OCI-LY7 (cell line): ENCODE measurements around the gene LRFN2. TPM values are rescaled to one million over a fixed set of nuclear protein-coding genes. Genes with fewer than 3 reads are reported as not detected.

Experiments
- BruUV-seq: library from RNA; stranded (reverse); fragments of 400-500 nt; replicated peaks from 2 replicates; lab custom pipeline; 2021; lab: Mats Ljungman, UMichigan
- CTCF ChIA-PET: fragments of 300-600 bp; sonication (Branson Sonifier 250); formaldehyde crosslinking; loops from one replicate; lab custom pipeline; 2022; ENCODE audit warnings: antibody characterized with exemption; ENCODE audit not compliant: unreplicated experiment; lab: Charles Lee
- POLR2A ChIA-PET: fragments of 300-600 bp; sonication (Branson Sonifier 250); formaldehyde crosslinking; loops from one replicate; lab custom pipeline; 2022; ENCODE audit warnings: antibody characterized with exemption; lab: Charles Lee
- DNase-seq: peaks from one replicate; pipeline ENCODE4 v3.0.0-alpha.2; 2015; ENCODE audit warnings: low spot score
- H2AFZ ChIP-seq: fragments of 200-600 bp; sonication (generic), shearing (Covaris generic); 2 replicates; pipeline ENCODE4 v1.6.1; 2014; ENCODE audit warnings: mild to moderate bottlenecking, antibody characterized with exemption, low read length, moderate library complexity
- H3K27ac ChIP-seq: fragments of 200-600 bp; sonication (generic); 2 replicates; pipeline ENCODE4 v1.5.1; 2014; ENCODE audit warnings: mixed run types, low read depth, mild to moderate bottlenecking, moderate library complexity, low read length, inconsistent platforms; ENCODE audit not compliant: poor library complexity, severe bottlenecking
- H3K36me3 ChIP-seq: fragments of 200-600 bp; sonication (generic); 2 replicates; pipeline ENCODE4 v1.6.1; 2014; ENCODE audit warnings: mild to moderate bottlenecking, antibody characterized with exemption, low read length, moderate library complexity, mixed read lengths; ENCODE audit not compliant: insufficient read depth
- H3K4me1 ChIP-seq: fragments of 200-600 bp; sonication (generic); 2 replicates; pipeline ENCODE4 v1.5.1; 2014; ENCODE audit warnings: mild to moderate bottlenecking, low read length; ENCODE audit not compliant: insufficient read depth, poor library complexity, severe bottlenecking
- H3K4me2 ChIP-seq: fragments of 200-600 bp; sonication (generic); 2 replicates; pipeline ENCODE4 v1.6.1; 2014; ENCODE audit warnings: mild to moderate bottlenecking, low read length
- H3K4me3 ChIP-seq: fragments of 200-600 bp; sonication (generic); 2 replicates; pipeline ENCODE4 v1.5.1; 2014; ENCODE audit warnings: mild to moderate bottlenecking, low read depth, low read length; ENCODE audit not compliant: poor library complexity, severe bottlenecking
- H3K79me2 ChIP-seq: fragments of 200-600 bp; sonication (generic); 2 replicates; pipeline ENCODE4 v1.6.1; 2016; ENCODE audit warnings: low read depth, mild to moderate bottlenecking, low read length, moderate library complexity, mixed read lengths; ENCODE audit not compliant: insufficient read depth
- H3K9me2 ChIP-seq: fragments of 200-600 bp; sonication (generic); 2 replicates; pipeline ENCODE4 v1.6.1; 2016; ENCODE audit warnings: mild to moderate bottlenecking, low read length, mixed read lengths; ENCODE audit not compliant: insufficient read depth
- H3K9me3 ChIP-seq: fragments of 200-600 bp; sonication (generic); 2 replicates; pipeline ENCODE4 v1.6.1; 2014; ENCODE audit warnings: mild to moderate bottlenecking, mixed run types, low read length, mixed read lengths
- H4K20me1 ChIP-seq: fragments of 200-600 bp; sonication (generic); 2 replicates; pipeline ENCODE4 v1.6.1; 2014; ENCODE audit warnings: mild to moderate bottlenecking, antibody characterized with exemption, low read length, moderate library complexity, mixed read lengths; ENCODE audit not compliant: insufficient read depth
- EZH2phosphoT487 ChIP-seq: fragments of 200-600 bp; sonication (generic); IDR thresholded peaks from 2 replicates; pipeline ENCODE4 v1.6.1; 2018; ENCODE audit warnings: low read depth, borderline replicate concordance, mild to moderate bottlenecking, mixed run types, antibody characterized with exemption, low read length, moderate library complexity, mixed read lengths
- intact Hi-C: fragments of 100-400 bp; cut with micrococcal nuclease; formaldehyde crosslinking; loops from one replicate; pipeline ENCODE4 v1.10.0; 2022; ENCODE audit not compliant: unreplicated experiment
- total RNA-seq, 2 experiments: library from RNA; depleted of rRNA in 1 of 2; stranded (reverse); fragments of >200 nt in 1 of 2; shearing (Covaris generic) in 1 of 2; gene quantifications; 2 replicates each; pipeline ENCODE4 v1.2.3, GENCODE V29; 2014 to 2022
- TF ChIP-seq, protein P1 (sequence below): fragments of 200-600 bp; sonication (generic); conservative IDR thresholded peaks from 2 replicates; pipeline ENCODE4 v1.5.1; 2014; ENCODE audit warnings: mild to moderate bottlenecking, antibody characterized with exemption, low read length, moderate library complexity, mixed read lengths

LRFN2 gene
- total RNA-seq, 2 experiments from 2014 or later, result not detected

DNA sequence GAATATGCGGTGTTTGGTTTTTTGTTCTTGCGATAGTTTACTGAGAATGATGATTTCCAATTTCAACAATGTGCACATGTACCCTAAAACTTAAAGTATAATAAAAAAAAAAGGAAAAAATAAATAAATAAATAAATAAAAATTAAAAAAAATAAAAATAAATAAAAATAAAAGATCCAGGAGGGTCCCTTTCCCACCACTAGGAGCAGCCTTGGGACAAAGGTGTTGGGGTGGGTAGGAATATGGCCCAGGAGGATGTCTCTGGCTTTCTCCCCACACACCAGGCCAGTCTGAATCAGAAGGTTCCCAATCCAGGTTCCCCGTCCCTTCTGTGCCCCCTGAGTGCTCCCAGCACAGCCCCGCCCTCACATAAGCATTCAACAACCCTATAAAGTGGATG, 9.5 kb downstream of the LRFN2 start:
- Histone ChIP-seq H3K79me2 (no peaks in the 10 kb centered on the region), H3K4me3 (no peak overlapping the region), H3K36me3 (no peaks in the 10 kb centered on the region), H3K27ac (no peak overlapping the region), H2AFZ (no peak overlapping the region), H3K4me2 (no peak overlapping the region), H3K9me3 (no peaks in the 10 kb centered on the region), H3K4me1 (no peaks in the 10 kb centered on the region), H3K9me2 (no peaks in the 10 kb centered on the region), H4K20me1 (no peaks in the 10 kb centered on the region)
- ChIA-PET POLR2A (no interaction called here), CTCF (no interaction called here)
- intact Hi-C loops, result no loop called here
- TF ChIP-seq, protein P1, sequence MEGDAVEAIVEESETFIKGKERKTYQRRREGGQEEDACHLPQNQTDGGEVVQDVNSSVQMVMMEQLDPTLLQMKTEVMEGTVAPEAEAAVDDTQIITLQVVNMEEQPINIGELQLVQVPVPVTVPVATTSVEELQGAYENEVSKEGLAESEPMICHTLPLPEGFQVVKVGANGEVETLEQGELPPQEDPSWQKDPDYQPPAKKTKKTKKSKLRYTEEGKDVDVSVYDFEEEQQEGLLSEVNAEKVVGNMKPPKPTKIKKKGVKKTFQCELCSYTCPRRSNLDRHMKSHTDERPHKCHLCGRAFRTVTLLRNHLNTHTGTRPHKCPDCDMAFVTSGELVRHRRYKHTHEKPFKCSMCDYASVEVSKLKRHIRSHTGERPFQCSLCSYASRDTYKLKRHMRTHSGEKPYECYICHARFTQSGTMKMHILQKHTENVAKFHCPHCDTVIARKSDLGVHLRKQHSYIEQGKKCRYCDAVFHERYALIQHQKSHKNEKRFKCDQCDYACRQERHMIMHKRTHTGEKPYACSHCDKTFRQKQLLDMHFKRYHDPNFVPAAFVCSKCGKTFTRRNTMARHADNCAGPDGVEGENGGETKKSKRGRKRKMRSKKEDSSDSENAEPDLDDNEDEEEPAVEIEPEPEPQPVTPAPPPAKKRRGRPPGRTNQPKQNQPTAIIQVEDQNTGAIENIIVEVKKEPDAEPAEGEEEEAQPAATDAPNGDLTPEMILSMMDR, result no peak
- TF ChIP-seq EZH2phosphoT487, result no peak
- no TSS peak for BruUV-seq
- DNase-seq, result no peak

DNA sequence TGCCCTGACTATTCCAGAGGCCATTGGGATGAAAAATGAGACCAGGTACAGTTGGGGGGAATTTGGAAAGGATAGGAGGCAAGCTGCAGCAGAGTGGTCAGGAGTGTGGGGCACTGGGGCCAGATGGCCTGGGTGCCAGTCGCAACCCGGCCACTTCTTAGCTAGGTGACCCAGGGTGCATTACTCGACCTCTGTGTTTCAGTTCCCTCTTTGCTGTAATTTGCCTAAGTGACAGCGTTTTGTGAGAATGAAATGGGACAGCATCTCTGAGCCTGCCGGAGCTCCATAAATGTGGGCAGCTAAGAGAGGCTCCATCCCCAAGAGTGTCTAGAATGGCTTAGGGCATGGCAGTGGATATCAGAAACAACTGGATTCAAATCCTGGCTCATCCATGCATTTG, 13.9 kb downstream of the LRFN2 start:
- no peaks in the 10 kb centered on the region for H3K9me2 ChIP-seq
- H2AFZ ChIP-seq, result no peak overlapping the region
- H3K4me1 ChIP-seq, result no peaks in the 10 kb centered on the region
- no peaks in the 10 kb centered on the region for H3K36me3 ChIP-seq
- H3K9me3 ChIP-seq, result no peaks in the 10 kb centered on the region
- no peak overlapping the region for H3K4me3 ChIP-seq
- no peaks in the 10 kb centered on the region for H4K20me1 ChIP-seq
- peak; percentile 16 for DNase-seq
- no TSS peak for BruUV-seq
- H3K79me2 ChIP-seq, result no peaks in the 10 kb centered on the region
- intact Hi-C loops, result no loop called here
- no peak overlapping the region for H3K4me2 ChIP-seq
- POLR2A ChIA-PET, result no interaction called here
- CTCF ChIA-PET, result interaction anchor here (0.6 kb wide), 1 partner anchor 103 kb away, joined by 4 read pairs; no protein-coding TSS in a partner anchor
- no peak overlapping the region for H3K27ac ChIP-seq
- no peak for TF ChIP-seq EZH2phosphoT487
- TF ChIP-seq, protein P1, result no peak

DNA sequence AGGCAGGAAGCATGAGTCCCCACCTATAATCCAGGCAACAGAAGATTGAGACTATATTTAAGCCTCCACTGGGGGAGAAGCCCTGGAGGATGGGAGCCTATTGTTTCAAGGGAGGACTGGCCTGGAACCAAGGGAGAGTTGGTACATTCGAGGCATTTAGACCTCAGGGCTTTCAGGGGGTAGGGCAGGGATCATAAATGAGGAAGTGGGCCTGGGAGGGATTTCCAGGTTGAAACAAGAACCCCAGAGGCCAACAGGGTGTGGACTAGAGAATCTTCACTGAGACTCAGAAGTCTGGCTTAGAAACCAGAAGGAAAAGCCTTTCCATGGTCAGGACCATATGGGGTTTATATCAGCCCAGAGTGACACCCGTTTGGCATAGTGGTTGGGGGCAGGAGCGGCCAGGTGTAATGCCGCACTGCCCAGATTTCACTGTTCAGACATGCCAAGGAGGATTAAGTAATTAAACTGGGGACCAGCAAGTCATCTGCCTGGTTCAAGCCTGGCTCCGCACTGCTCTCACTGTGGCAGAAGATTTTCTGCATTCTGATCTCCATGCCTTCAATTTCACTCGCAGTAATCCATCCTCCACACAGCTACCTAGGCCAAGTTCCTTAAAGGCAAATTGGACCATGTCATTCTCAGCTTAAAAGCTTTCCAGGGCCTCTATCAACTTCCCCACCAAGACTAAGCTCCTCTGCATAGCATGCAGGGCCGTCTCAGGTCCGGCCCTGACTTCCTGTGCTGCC, 17.8 kb downstream of the LRFN2 start:
- no peak for DNase-seq
- no peaks in the 10 kb centered on the region for H4K20me1 ChIP-seq
- intact Hi-C loops, result no loop called here
- no peak overlapping the region for H3K27ac ChIP-seq
- no peak overlapping the region for H3K4me2 ChIP-seq
- ChIA-PET CTCF (no interaction called here), POLR2A (interaction anchor here (0.6 kb wide), 1 partner anchor 148 kb away, joined by 3 read pairs; no protein-coding TSS in a partner anchor)
- no peaks in the 10 kb centered on the region for H3K79me2 ChIP-seq
- no peak overlapping the region for H2AFZ ChIP-seq
- no peaks in the 10 kb centered on the region for H3K4me1 ChIP-seq
- H3K9me3 ChIP-seq, result no peaks in the 10 kb centered on the region
- H3K9me2 ChIP-seq, result no peaks in the 10 kb centered on the region
- H3K4me3 ChIP-seq, result no peak overlapping the region
- TF ChIP-seq EZH2phosphoT487, result no peak
- TF ChIP-seq, protein P1, result no peak
- no TSS peak for BruUV-seq
- H3K36me3 ChIP-seq, result no peaks in the 10 kb centered on the region
